ENCODE data around the gene PTPN6.

The PTPN6 gene

GRCh38 chr12:7001921-7002591 lies 50.9 kb downstream of the PTPN6 start:
- Histone ChIP-seq H3F3A (ENCODE audit: low read depth) (no peaks in the 10 kb centered on the region), H2AFZ (ENCODE audit: low read length) (no peak overlapping the region), H4K20me1 (ENCODE audit: insufficient read depth, low read length, poor library complexity, severe bottlenecking) (no peaks in the 10 kb centered on the region), H3K4me3 (ENCODE audit: low read length, poor library complexity, severe bottlenecking) (no peak overlapping the region), H3K36me3 (ENCODE audit: insufficient read depth, low read length) (peaks cover 4% of the 10 kb centered on the region; the same call in 1 of the 2 replicates), H3K27me3 (ENCODE audit: insufficient read depth, low read length, poor library complexity, severe bottlenecking) (no peaks in the 10 kb centered on the region), H3K79me2 (ENCODE audit: insufficient read depth, low read length) (no peaks in the 10 kb centered on the region), H3K9ac (ENCODE audit: low read depth, low read length, poor library complexity, severe bottlenecking) (no peak overlapping the region), H3K4me2 (ENCODE audit: low read depth, low read length, poor library complexity, severe bottlenecking) (no peak overlapping the region), H3K4me1 (ENCODE audit: insufficient read depth, low read length, poor library complexity, severe bottlenecking) (no peaks in the 10 kb centered on the region), H3K9me3 (ENCODE audit: insufficient read depth, low read depth, low read length) (no peaks in the 10 kb centered on the region), H3K9me2 (replicated peaks; ENCODE audit: low read depth, low read length) (no peaks in the 10 kb centered on the region)
- no peak for TF ChIP-seq EZH2phosphoT487 (IDR thresholded peaks at IDR 0.05; ENCODE audit: borderline replicate concordance)
- TF ChIP-seq, protein P1, sequence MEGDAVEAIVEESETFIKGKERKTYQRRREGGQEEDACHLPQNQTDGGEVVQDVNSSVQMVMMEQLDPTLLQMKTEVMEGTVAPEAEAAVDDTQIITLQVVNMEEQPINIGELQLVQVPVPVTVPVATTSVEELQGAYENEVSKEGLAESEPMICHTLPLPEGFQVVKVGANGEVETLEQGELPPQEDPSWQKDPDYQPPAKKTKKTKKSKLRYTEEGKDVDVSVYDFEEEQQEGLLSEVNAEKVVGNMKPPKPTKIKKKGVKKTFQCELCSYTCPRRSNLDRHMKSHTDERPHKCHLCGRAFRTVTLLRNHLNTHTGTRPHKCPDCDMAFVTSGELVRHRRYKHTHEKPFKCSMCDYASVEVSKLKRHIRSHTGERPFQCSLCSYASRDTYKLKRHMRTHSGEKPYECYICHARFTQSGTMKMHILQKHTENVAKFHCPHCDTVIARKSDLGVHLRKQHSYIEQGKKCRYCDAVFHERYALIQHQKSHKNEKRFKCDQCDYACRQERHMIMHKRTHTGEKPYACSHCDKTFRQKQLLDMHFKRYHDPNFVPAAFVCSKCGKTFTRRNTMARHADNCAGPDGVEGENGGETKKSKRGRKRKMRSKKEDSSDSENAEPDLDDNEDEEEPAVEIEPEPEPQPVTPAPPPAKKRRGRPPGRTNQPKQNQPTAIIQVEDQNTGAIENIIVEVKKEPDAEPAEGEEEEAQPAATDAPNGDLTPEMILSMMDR (conservative IDR thresholded peaks at IDR 0.05; ENCODE audit: low read length), result no peak

DNA sequence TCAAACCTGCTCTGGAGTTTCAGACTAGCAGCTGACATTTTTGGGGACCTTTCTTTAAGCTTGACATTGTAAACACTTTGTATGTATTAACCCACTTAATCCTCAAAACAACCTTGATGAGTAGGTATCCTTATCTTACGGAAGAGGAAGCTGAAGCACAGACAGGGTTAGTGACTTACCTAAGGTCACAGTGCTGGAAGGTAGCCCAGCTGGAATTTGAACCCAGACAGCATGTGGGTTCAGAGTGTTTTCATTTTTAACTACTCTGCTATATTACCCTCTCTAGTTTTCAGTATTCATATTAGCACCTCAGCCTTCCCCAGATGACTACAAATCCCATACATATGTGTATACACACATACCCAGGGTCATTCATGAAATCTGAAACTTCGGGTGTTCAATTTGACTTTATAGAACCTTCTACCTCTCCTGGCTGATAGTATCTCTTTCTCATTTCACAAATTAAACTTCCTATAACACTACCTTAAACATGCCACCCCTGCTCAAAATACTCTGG lies 53.2 kb downstream of the PTPN6 start:
- H3K4me1 ChIP-seq (ENCODE audit: insufficient read depth, low read length, poor library complexity, severe bottlenecking), result peaks cover 8% of the 10 kb centered on the region
- no peaks in the 10 kb centered on the region for H4K20me1 ChIP-seq (ENCODE audit: insufficient read depth, low read length, poor library complexity, severe bottlenecking)
- no peaks in the 10 kb centered on the region for H3K9me3 ChIP-seq (ENCODE audit: insufficient read depth, low read depth, low read length)
- peaks cover 7% of the 10 kb centered on the region; the same call in 1 of the 2 replicates for H3K79me2 ChIP-seq (ENCODE audit: insufficient read depth, low read length)
- H3F3A ChIP-seq (ENCODE audit: low read depth), result no peaks in the 10 kb centered on the region
- H3K9me2 ChIP-seq (replicated peaks; ENCODE audit: low read depth, low read length), result no peaks in the 10 kb centered on the region
- no peak overlapping the region for H3K9ac ChIP-seq (ENCODE audit: low read depth, low read length, poor library complexity, severe bottlenecking)
- H2AFZ ChIP-seq (ENCODE audit: low read length), result no peak overlapping the region
- no peak overlapping the region for H3K4me3 ChIP-seq (ENCODE audit: low read length, poor library complexity, severe bottlenecking)
- no peak overlapping the region for H3K4me2 ChIP-seq (ENCODE audit: low read depth, low read length, poor library complexity, severe bottlenecking)
- H3K27me3 ChIP-seq (ENCODE audit: insufficient read depth, low read length, poor library complexity, severe bottlenecking), result no peaks in the 10 kb centered on the region
- no peaks in the 10 kb centered on the region for H3K36me3 ChIP-seq (ENCODE audit: insufficient read depth, low read length)
- no peak for TF ChIP-seq EZH2phosphoT487 (IDR thresholded peaks at IDR 0.05; ENCODE audit: borderline replicate concordance)
- TF ChIP-seq, protein P1 (conservative IDR thresholded peaks at IDR 0.05; ENCODE audit: low read length), result no peak

GRCh38 chr12:7004840-7005239 lies 53.7 kb downstream of the PTPN6 start:
- no peaks in the 10 kb centered on the region for H4K20me1 ChIP-seq (ENCODE audit: insufficient read depth, low read length, poor library complexity, severe bottlenecking)
- no peaks in the 10 kb centered on the region for H3F3A ChIP-seq (ENCODE audit: low read depth)
- peaks cover 8% of the 10 kb centered on the region for H3K4me1 ChIP-seq (ENCODE audit: insufficient read depth, low read length, poor library complexity, severe bottlenecking)
- H3K9ac ChIP-seq (ENCODE audit: low read depth, low read length, poor library complexity, severe bottlenecking), result no peak overlapping the region
- peaks cover 7% of the 10 kb centered on the region; the same call in 1 of the 2 replicates for H3K79me2 ChIP-seq (ENCODE audit: insufficient read depth, low read length)
- no peaks in the 10 kb centered on the region for H3K27me3 ChIP-seq (ENCODE audit: insufficient read depth, low read length, poor library complexity, severe bottlenecking)
- no peaks in the 10 kb centered on the region for H3K9me2 ChIP-seq (replicated peaks; ENCODE audit: low read depth, low read length)
- TF ChIP-seq, protein P1 (conservative IDR thresholded peaks at IDR 0.05; ENCODE audit: low read length), result no peak
- TF ChIP-seq EZH2phosphoT487 (IDR thresholded peaks at IDR 0.05; ENCODE audit: borderline replicate concordance), result no peak
- H3K9me3 ChIP-seq (ENCODE audit: insufficient read depth, low read depth, low read length), result no peaks in the 10 kb centered on the region
- no peaks in the 10 kb centered on the region for H3K36me3 ChIP-seq (ENCODE audit: insufficient read depth, low read length)
- H3K4me3 ChIP-seq (ENCODE audit: low read length, poor library complexity, severe bottlenecking), result no peak overlapping the region
- H3K4me2 ChIP-seq (ENCODE audit: low read depth, low read length, poor library complexity, severe bottlenecking), result no peak overlapping the region
- H2AFZ ChIP-seq (ENCODE audit: low read length), result no peak overlapping the region

Data from Loucy (cell line).